Fibroblast of lung (primary cell): ENCODE data around the gene SMIM36. TPM values are rescaled to one million over a fixed set of nuclear protein-coding genes. Genes with fewer than 3 reads are reported as not detected.
A peak's percentile ranks its signal among the peaks of the same experiment; 100 is the strongest.

Experiments
- DNase-seq, 2 donors: peaks; one replicate each; pipeline versions ENCODE4 v3.0.0 to v3.0.0-alpha.2; 2010; ENCODE audit warnings: low read depth in 2 of 2
- H2AFZ ChIP-seq: 2 replicates; pipeline ENCODE4 v1.5.1; 2012; ENCODE audit warnings: low read length, control low read depth, inconsistent platforms
- H3K27ac ChIP-seq: 2 replicates; pipeline ENCODE4 v1.5.1; 2011; ENCODE audit warnings: low read length, control low read depth; ENCODE audit not compliant: insufficient read depth
- H3K27me3 ChIP-seq: 2 replicates; pipeline ENCODE4 v1.5.1; 2011; ENCODE audit warnings: mild to moderate bottlenecking, low read length; ENCODE audit not compliant: control insufficient read depth, insufficient read depth
- H3K36me3 ChIP-seq: 2 replicates; pipeline ENCODE4 v1.5.1; 2011; ENCODE audit warnings: low read length; ENCODE audit not compliant: control insufficient read depth, insufficient read depth
- H3K4me1 ChIP-seq: 2 replicates; pipeline ENCODE4 v1.5.1; 2011; ENCODE audit warnings: low read length; ENCODE audit not compliant: control insufficient read depth, insufficient read depth; ENCODE audit errors: extremely low read depth
- H3K4me2 ChIP-seq: 2 replicates; pipeline ENCODE4 v1.5.1; 2011; ENCODE audit warnings: low read length, control low read depth; ENCODE audit not compliant: insufficient read depth; ENCODE audit errors: extremely low read depth
- H3K4me3 ChIP-seq, 4 experiments: fragments of 200-600 bp in 1 of 4; sonication (generic) in 1 of 4; replicated peaks in 1 of 4; 2 replicates each; pipeline ENCODE4 v1.5.1; 2011 to 2016; ENCODE audit warnings: low read length in 4 of 4, low read depth in 3 of 4, mild to moderate bottlenecking in 3 of 4, control low read depth in 2 of 4, inconsistent platforms in 1 of 4, mixed read lengths in 1 of 4; ENCODE audit not compliant: insufficient read depth in 1 of 4; ENCODE audit errors: control extremely low read depth in 1 of 4
- H3K79me2 ChIP-seq: 2 replicates; pipeline ENCODE4 v1.5.1; 2012; ENCODE audit warnings: mild to moderate bottlenecking, low read length, inconsistent platforms; ENCODE audit not compliant: control insufficient read depth, insufficient read depth
- H3K9ac ChIP-seq: 2 replicates; pipeline ENCODE4 v1.5.1; 2011; ENCODE audit warnings: mild to moderate bottlenecking, low read length, control low read depth; ENCODE audit not compliant: insufficient read depth
- H3K9me3 ChIP-seq: 2 replicates; pipeline ENCODE4 v1.5.1; 2012; ENCODE audit warnings: low read depth, low read length; ENCODE audit not compliant: control insufficient read depth, insufficient read depth
- H4K20me1 ChIP-seq: 2 replicates; pipeline ENCODE4 v1.5.1; 2011; ENCODE audit warnings: low read length; ENCODE audit not compliant: control insufficient read depth, insufficient read depth; ENCODE audit errors: extremely low read depth
- CTCF ChIP-seq, 2 donors: IDR thresholded peaks in 1 of 2; conservative IDR thresholded peaks in 1 of 2; 1 replicate in 1 of 2; 2 replicates in 1 of 2; pipeline ENCODE4 v1.5.1; 2011 to 2012; ENCODE audit warnings: low read length in 2 of 2, control low read depth in 1 of 2, inconsistent platforms in 1 of 2, low read depth in 1 of 2, mild to moderate bottlenecking in 1 of 2
- EZH2 ChIP-seq: IDR thresholded peaks from 2 replicates; pipeline ENCODE4 v1.5.1; 2012; ENCODE audit warnings: low read length, control low read depth, mild to moderate bottlenecking; ENCODE audit errors: missing control alignments
- polyA plus RNA-seq, 2 donors: library from polyadenylated mRNA; depleted of rRNA in 1 of 2; stranded (reverse) in 1 of 2; unstranded in 1 of 2; fragments of >200 nt; gene quantifications; 2 replicates each; pipeline ENCODE4 v1.2.1, GENCODE V29; 2011 to 2012; ENCODE audit warnings: missing spikeins in 1 of 2
- total RNA-seq: library from RNA; depleted of rRNA; stranded (reverse); fragments of >200 nt; gene quantifications from 2 replicates; pipeline ENCODE4 v1.2.1, GENCODE V29; 2014

Gene SMIM36
- total and polyA plus RNA-seq, 2 donors (not counting 1 experiment from before 2014, with no cell fraction given), result not detected

- Histone ChIP-seq H4K20me1 (no peaks in the 10 kb centered on the region), H3K4me3 (no peak overlapping the region), H3K27me3 (no peaks in the 10 kb centered on the region), H3K36me3 (no peaks in the 10 kb centered on the region), H3K9me3 (no peaks in the 10 kb centered on the region), H3K9ac (no peak overlapping the region), H3K4me1 (peaks cover 2% of the 10 kb centered on the region), H3K79me2 (no peaks in the 10 kb centered on the region), H2AFZ (no peak overlapping the region), H3K4me2 (no peak overlapping the region), H3K27ac (no peak overlapping the region)
- no peak for DNase-seq
- TF ChIP-seq CTCF (conservative IDR thresholded peaks at IDR 0.05 in 1 of 2, IDR thresholded peaks at IDR 0.05 in 1 of 2; ENCODE audit: low read depth in 1 of 2, low read length in 2 of 2), result no peak
Observed at GRCh38 chr17:55543709-55544108, 32.5 kb upstream of the SMIM36 start.

GRCh38 chr17:55540414-55541091 is 29.3 kb upstream of the SMIM36 start:
- Histone ChIP-seq H2AFZ (no peak overlapping the region), H3K4me2 (no peak overlapping the region), H3K27me3 (no peaks in the 10 kb centered on the region), H3K4me1 (peaks cover 2% of the 10 kb centered on the region), H3K4me3 (no peak overlapping the region), H3K9me3 (no peaks in the 10 kb centered on the region), H3K9ac (no peak overlapping the region), H4K20me1 (no peaks in the 10 kb centered on the region), H3K27ac (no peak overlapping the region), H3K36me3 (no peaks in the 10 kb centered on the region), H3K79me2 (no peaks in the 10 kb centered on the region)
- TF ChIP-seq CTCF (conservative IDR thresholded peaks at IDR 0.05 in 1 of 2, IDR thresholded peaks at IDR 0.05 in 1 of 2; ENCODE audit: low read depth in 1 of 2, low read length in 2 of 2) (no peak), EZH2 (no peak)
- DNase-seq, result peak; percentile 17 to 81

GRCh38 chr17:55536205-55536604 is 25.0 kb upstream of the SMIM36 start:
- Histone ChIP-seq H2AFZ (no peak overlapping the region), H3K9ac (no peak overlapping the region), H3K27me3 (no peaks in the 10 kb centered on the region), H4K20me1 (no peaks in the 10 kb centered on the region), H3K4me3 (no peak overlapping the region), H3K4me2 (no peak overlapping the region), H3K79me2 (no peaks in the 10 kb centered on the region), H3K4me1 (peaks cover 2% of the 10 kb centered on the region), H3K27ac (no peak overlapping the region), H3K9me3 (no peaks in the 10 kb centered on the region), H3K36me3 (no peaks in the 10 kb centered on the region)
- no peak for TF ChIP-seq EZH2
- no peak for TF ChIP-seq CTCF (conservative IDR thresholded peaks at IDR 0.05 in 1 of 2, IDR thresholded peaks at IDR 0.05 in 1 of 2; ENCODE audit: low read depth in 1 of 2, low read length in 2 of 2)
- DNase-seq, result no peak
